ENCODE measurements around the gene TFB1M.

Gene TFB1M

GRCh38 chr6:155259204-155259603 lies 55.1 kb downstream of the TFB1M start:
- no peak for DNase-seq (ENCODE audit: low read depth)
- no peak overlapping the region for H3K4me3 ChIP-seq (ENCODE audit: low read length)
- no peak for TF ChIP-seq CTCF (conservative IDR thresholded peaks at IDR 0.05; ENCODE audit: low read depth, low read length)

- H3K4me3 ChIP-seq (ENCODE audit: low read length) = no peak overlapping the region
- no peak for TF ChIP-seq CTCF (conservative IDR thresholded peaks at IDR 0.05; ENCODE audit: low read depth, low read length)
- no peak for DNase-seq (ENCODE audit: low read depth)
These were observed 56.5 kb downstream of the TFB1M start for GRCh38 chr6:155257796-155258195.

- no peak for DNase-seq (ENCODE audit: low read depth)
- H3K4me3 ChIP-seq (ENCODE audit: low read length) = no peak overlapping the region
- TF ChIP-seq CTCF (conservative IDR thresholded peaks at IDR 0.05; ENCODE audit: low read depth, low read length) = no peak
These were observed 58.0 kb downstream of the TFB1M start for GRCh38 chr6:155256122-155256795.

- no peak for TF ChIP-seq CTCF (conservative IDR thresholded peaks at IDR 0.05; ENCODE audit: low read depth, low read length)
- DNase-seq (ENCODE audit: low read depth) = no peak
- no peak overlapping the region for H3K4me3 ChIP-seq (ENCODE audit: low read length)
These were observed 60.1 kb downstream of the TFB1M start for GRCh38 chr6:155254139-155254538.

GRCh38 chr6:155253337-155253736 lies 60.9 kb downstream of the TFB1M start:
- no peak for DNase-seq (ENCODE audit: low read depth)
- no peak for TF ChIP-seq CTCF (conservative IDR thresholded peaks at IDR 0.05; ENCODE audit: low read depth, low read length)
- no peak overlapping the region for H3K4me3 ChIP-seq (ENCODE audit: low read length)

- no peak for DNase-seq (ENCODE audit: low read depth)
- no peak for TF ChIP-seq CTCF (conservative IDR thresholded peaks at IDR 0.05; ENCODE audit: low read depth, low read length)
These were observed 61.7 kb downstream of the TFB1M start for GRCh38 chr6:155252581-155252980.

GRCh38 chr6:155250701-155251381 lies 63.4 kb downstream of the TFB1M start:
- TF ChIP-seq CTCF (conservative IDR thresholded peaks at IDR 0.05; ENCODE audit: low read depth, low read length) = no peak
- no peak for DNase-seq (ENCODE audit: low read depth)
- H3K4me3 ChIP-seq (ENCODE audit: low read length) = no peak overlapping the region

More at GRCh38 chr6:155252581-155252980, 61.7 kb downstream of the TFB1M start:
- H3K4me3 ChIP-seq (ENCODE audit: low read length) = no peak overlapping the region

Data from retinal pigment epithelial cell (primary cell).